ENCODE data around the gene NEIL1.

DNA sequence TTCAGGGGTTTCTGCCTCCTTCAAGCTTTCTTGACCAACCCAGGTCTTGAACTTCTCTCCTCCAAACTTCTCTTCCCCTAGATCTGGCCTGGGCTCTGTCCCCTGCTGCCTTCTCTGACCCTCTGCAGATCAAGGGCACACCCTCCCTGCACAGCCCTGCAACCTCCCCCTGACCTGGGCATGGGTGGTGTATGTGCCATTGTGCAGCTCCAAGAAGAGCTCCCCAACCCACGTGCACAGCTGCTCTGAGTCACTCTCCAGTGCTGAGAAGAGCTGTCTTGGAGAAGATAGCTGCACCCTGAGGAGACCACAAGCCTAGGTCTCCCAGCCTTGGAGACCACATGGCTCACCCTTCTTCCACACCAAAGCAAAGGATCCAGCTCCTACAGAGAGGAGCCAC, 13.6 kb downstream of the NEIL1 start:
- TF ChIP-seq, protein P1, sequence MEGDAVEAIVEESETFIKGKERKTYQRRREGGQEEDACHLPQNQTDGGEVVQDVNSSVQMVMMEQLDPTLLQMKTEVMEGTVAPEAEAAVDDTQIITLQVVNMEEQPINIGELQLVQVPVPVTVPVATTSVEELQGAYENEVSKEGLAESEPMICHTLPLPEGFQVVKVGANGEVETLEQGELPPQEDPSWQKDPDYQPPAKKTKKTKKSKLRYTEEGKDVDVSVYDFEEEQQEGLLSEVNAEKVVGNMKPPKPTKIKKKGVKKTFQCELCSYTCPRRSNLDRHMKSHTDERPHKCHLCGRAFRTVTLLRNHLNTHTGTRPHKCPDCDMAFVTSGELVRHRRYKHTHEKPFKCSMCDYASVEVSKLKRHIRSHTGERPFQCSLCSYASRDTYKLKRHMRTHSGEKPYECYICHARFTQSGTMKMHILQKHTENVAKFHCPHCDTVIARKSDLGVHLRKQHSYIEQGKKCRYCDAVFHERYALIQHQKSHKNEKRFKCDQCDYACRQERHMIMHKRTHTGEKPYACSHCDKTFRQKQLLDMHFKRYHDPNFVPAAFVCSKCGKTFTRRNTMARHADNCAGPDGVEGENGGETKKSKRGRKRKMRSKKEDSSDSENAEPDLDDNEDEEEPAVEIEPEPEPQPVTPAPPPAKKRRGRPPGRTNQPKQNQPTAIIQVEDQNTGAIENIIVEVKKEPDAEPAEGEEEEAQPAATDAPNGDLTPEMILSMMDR (IDR thresholded peaks at IDR 0.05): no peak
- no peak for TF ChIP-seq POLR2AphosphoS5 (IDR thresholded peaks at IDR 0.05)
- TF ChIP-seq EP300 (IDR thresholded peaks at IDR 0.05): no peak
- TF ChIP-seq POLR2A (IDR thresholded peaks at IDR 0.05; ENCODE audit: low read depth): no peak
